Fibroblast of lung (primary cell): ENCODE results near the gene SPATA6L. TPM values are rescaled to one million over a fixed set of nuclear protein-coding genes. Genes with fewer than 3 reads are reported as not detected.

Experiments
- DNase-seq, 2 donors: peaks; one replicate each; pipeline versions ENCODE4 v3.0.0 to v3.0.0-alpha.2; 2010; ENCODE audit warnings: low read depth in 2 of 2
- H2AFZ ChIP-seq: 2 replicates; pipeline ENCODE4 v1.5.1; 2012; ENCODE audit warnings: low read length, control low read depth, inconsistent platforms
- H3K27ac ChIP-seq: 2 replicates; pipeline ENCODE4 v1.5.1; 2011; ENCODE audit warnings: low read length, control low read depth; ENCODE audit not compliant: insufficient read depth
- H3K27me3 ChIP-seq: 2 replicates; pipeline ENCODE4 v1.5.1; 2011; ENCODE audit warnings: mild to moderate bottlenecking, low read length; ENCODE audit not compliant: control insufficient read depth, insufficient read depth
- H3K36me3 ChIP-seq: 2 replicates; pipeline ENCODE4 v1.5.1; 2011; ENCODE audit warnings: low read length; ENCODE audit not compliant: control insufficient read depth, insufficient read depth
- H3K4me1 ChIP-seq: 2 replicates; pipeline ENCODE4 v1.5.1; 2011; ENCODE audit warnings: low read length; ENCODE audit not compliant: control insufficient read depth, insufficient read depth; ENCODE audit errors: extremely low read depth
- H3K4me2 ChIP-seq: 2 replicates; pipeline ENCODE4 v1.5.1; 2011; ENCODE audit warnings: low read length, control low read depth; ENCODE audit not compliant: insufficient read depth; ENCODE audit errors: extremely low read depth
- H3K4me3 ChIP-seq, 4 experiments: fragments of 200-600 bp in 1 of 4; sonication (generic) in 1 of 4; replicated peaks in 1 of 4; 2 replicates each; pipeline ENCODE4 v1.5.1; 2011 to 2016; ENCODE audit warnings: low read length in 4 of 4, low read depth in 3 of 4, mild to moderate bottlenecking in 3 of 4, control low read depth in 2 of 4, inconsistent platforms in 1 of 4, mixed read lengths in 1 of 4; ENCODE audit not compliant: insufficient read depth in 1 of 4; ENCODE audit errors: control extremely low read depth in 1 of 4
- H3K79me2 ChIP-seq: 2 replicates; pipeline ENCODE4 v1.5.1; 2012; ENCODE audit warnings: mild to moderate bottlenecking, low read length, inconsistent platforms; ENCODE audit not compliant: control insufficient read depth, insufficient read depth
- H3K9ac ChIP-seq: 2 replicates; pipeline ENCODE4 v1.5.1; 2011; ENCODE audit warnings: mild to moderate bottlenecking, low read length, control low read depth; ENCODE audit not compliant: insufficient read depth
- H3K9me3 ChIP-seq: 2 replicates; pipeline ENCODE4 v1.5.1; 2012; ENCODE audit warnings: low read depth, low read length; ENCODE audit not compliant: control insufficient read depth, insufficient read depth
- H4K20me1 ChIP-seq: 2 replicates; pipeline ENCODE4 v1.5.1; 2011; ENCODE audit warnings: low read length; ENCODE audit not compliant: control insufficient read depth, insufficient read depth; ENCODE audit errors: extremely low read depth
- CTCF ChIP-seq, 2 donors: IDR thresholded peaks in 1 of 2; conservative IDR thresholded peaks in 1 of 2; 1 replicate in 1 of 2; 2 replicates in 1 of 2; pipeline ENCODE4 v1.5.1; 2011 to 2012; ENCODE audit warnings: low read length in 2 of 2, control low read depth in 1 of 2, inconsistent platforms in 1 of 2, low read depth in 1 of 2, mild to moderate bottlenecking in 1 of 2
- EZH2 ChIP-seq: IDR thresholded peaks from 2 replicates; pipeline ENCODE4 v1.5.1; 2012; ENCODE audit warnings: low read length, control low read depth, mild to moderate bottlenecking; ENCODE audit errors: missing control alignments
- polyA plus RNA-seq, 2 donors: library from polyadenylated mRNA; depleted of rRNA in 1 of 2; stranded (reverse) in 1 of 2; unstranded in 1 of 2; fragments of >200 nt; gene quantifications; 2 replicates each; pipeline ENCODE4 v1.2.1, GENCODE V29; 2011 to 2012; ENCODE audit warnings: missing spikeins in 1 of 2
- total RNA-seq: library from RNA; depleted of rRNA; stranded (reverse); fragments of >200 nt; gene quantifications from 2 replicates; pipeline ENCODE4 v1.2.1, GENCODE V29; 2014

Gene SPATA6L
- total and polyA plus RNA-seq, 2 donors (not counting 1 experiment from before 2014, with no cell fraction given): 0.54 to 1.2 TPM

GRCh38 chr9:4581861-4582565 is 84.3 kb downstream of the SPATA6L start:
- Histone ChIP-seq H4K20me1 (no peaks in the 10 kb centered on the region), H3K27me3 (no peaks in the 10 kb centered on the region), H3K9ac (no peak overlapping the region), H3K4me3 (no peak overlapping the region), H3K4me1 (no peaks in the 10 kb centered on the region), H3K9me3 (no peaks in the 10 kb centered on the region), H3K27ac (no peak overlapping the region), H3K4me2 (no peak overlapping the region), H2AFZ (no peak overlapping the region), H3K79me2 (no peaks in the 10 kb centered on the region), H3K36me3 (no peaks in the 10 kb centered on the region)
- no peak for DNase-seq
- TF ChIP-seq CTCF (conservative IDR thresholded peaks at IDR 0.05 in 1 of 2, IDR thresholded peaks at IDR 0.05 in 1 of 2; ENCODE audit: low read depth in 1 of 2, low read length in 2 of 2): no peak
- no peak for TF ChIP-seq EZH2

GRCh38 chr9:4581035-4581760 is 85.1 kb downstream of the SPATA6L start:
- Histone ChIP-seq H3K4me1 (no peaks in the 10 kb centered on the region), H2AFZ (no peak overlapping the region), H4K20me1 (no peaks in the 10 kb centered on the region), H3K9ac (no peak overlapping the region), H3K4me2 (no peak overlapping the region), H3K9me3 (no peaks in the 10 kb centered on the region), H3K36me3 (no peaks in the 10 kb centered on the region), H3K27me3 (no peaks in the 10 kb centered on the region), H3K27ac (no peak overlapping the region), H3K4me3 (no peak overlapping the region), H3K79me2 (no peaks in the 10 kb centered on the region)
- no peak for DNase-seq
- TF ChIP-seq EZH2 (no peak), CTCF (conservative IDR thresholded peaks at IDR 0.05 in 1 of 2, IDR thresholded peaks at IDR 0.05 in 1 of 2; ENCODE audit: low read depth in 1 of 2, low read length in 2 of 2) (no peak)

GRCh38 chr9:4579001-4579400 is 87.3 kb downstream of the SPATA6L start:
- TF ChIP-seq EZH2: no peak
- no peak for TF ChIP-seq CTCF (conservative IDR thresholded peaks at IDR 0.05 in 1 of 2, IDR thresholded peaks at IDR 0.05 in 1 of 2; ENCODE audit: low read depth in 1 of 2, low read length in 2 of 2)
- no peak overlapping the region for H3K4me3 ChIP-seq
- no peak overlapping the region for H3K9ac ChIP-seq
- H4K20me1 ChIP-seq: no peaks in the 10 kb centered on the region
- H3K27me3 ChIP-seq: no peaks in the 10 kb centered on the region
- no peaks in the 10 kb centered on the region for H3K9me3 ChIP-seq
- H3K4me2 ChIP-seq: no peak overlapping the region
- no peak for DNase-seq
- H3K27ac ChIP-seq: no peak overlapping the region
- no peaks in the 10 kb centered on the region for H3K36me3 ChIP-seq
- no peaks in the 10 kb centered on the region for H3K79me2 ChIP-seq
- no peak overlapping the region for H2AFZ ChIP-seq
- H3K4me1 ChIP-seq: no peaks in the 10 kb centered on the region
